Breast epithelium (tissue), 4 donors: ENCODE measurements around the gene FAM13B. TPM values are rescaled to one million over a fixed set of nuclear protein-coding genes. Genes with fewer than 3 reads are reported as not detected.
A peak's percentile ranks its signal among the peaks of the same experiment; 100 is the strongest.

Experiments used
- DNase-seq, 2 donors: peaks; one replicate each; pipeline ENCODE4 v3.0.0-alpha.2; 2019; ENCODE audit warnings: low spot score in 2 of 2
- H3K27ac ChIP-seq, 2 donors: fragments of 200-600 bp; sonication (generic) in 1 of 2; one replicate each; pipeline ENCODE4 v1.5.1; 2016 to 2019; ENCODE audit warnings: mild to moderate bottlenecking in 1 of 2
- H3K27me3 ChIP-seq, 2 donors: fragments of 200-600 bp; sonication (generic) in 1 of 2; one replicate each; pipeline versions ENCODE4 v1.5.1 to v1.6.0; 2017 to 2019; ENCODE audit warnings: control low read depth in 1 of 2, mild to moderate bottlenecking in 1 of 2
- H3K36me3 ChIP-seq: fragments of 200-600 bp; one replicate; pipeline ENCODE4 v1.5.1; 2019
- H3K4me1 ChIP-seq, 2 donors: fragments of 200-600 bp; sonication (generic); one replicate each; pipeline ENCODE4 v1.5.1; 2016 to 2019; ENCODE audit warnings: control low read depth in 1 of 2
- H3K4me3 ChIP-seq, 3 donors: fragments of 200-600 bp; sonication (generic); 1 replicate in 2 of 3; 2 replicates in 1 of 3; pipeline ENCODE4 v1.5.1; 2016 to 2019; ENCODE audit warnings: mild to moderate bottlenecking in 3 of 3, moderate library complexity in 2 of 3
- H3K9me3 ChIP-seq, 2 donors: fragments of 200-600 bp; sonication (generic) in 1 of 2; one replicate each; pipeline ENCODE4 v1.5.1; 2016 to 2019; ENCODE audit warnings: control low read depth in 1 of 2
- POLR2A ChIP-seq: fragments of 450-650 bp; IDR thresholded peaks from one replicate; pipeline ENCODE4 v1.6.1; 2016; ENCODE audit warnings: antibody characterized with exemption, mild to moderate bottlenecking, moderate library complexity
- POLR2AphosphoS5 ChIP-seq, 3 donors: sonication (generic); formaldehyde crosslinking; IDR thresholded peaks; one replicate each; pipeline ENCODE4 v1.6.1; 2017; ENCODE audit warnings: antibody characterized with exemption in 3 of 3
- intact Hi-C: fragments of 100-400 bp; cut with DNase I; formaldehyde crosslinking; loops from one replicate; pipeline ENCODE4 v1.15.1; 2023; ENCODE audit warnings: low total_unique reads
- total RNA-seq, 3 donors: library from RNA; depleted of rRNA; stranded (reverse); fragments of >200 nt; gene quantifications; one replicate each; pipeline ENCODE4 v1.1.0, GENCODE V29; 2016
- TF ChIP-seq, protein P1 (sequence below), 3 donors: fragments of 450-650 bp; IDR thresholded peaks; one replicate each; pipeline ENCODE4 v1.5.1; 2016 to 2017; ENCODE audit warnings: antibody characterized with exemption in 3 of 3, mild to moderate bottlenecking in 3 of 3, moderate library complexity in 3 of 3

FAM13B gene
- total RNA-seq, 3 donors from 2014 or later = 42.7 to 55.8 (median 52.4) TPM

DNA sequence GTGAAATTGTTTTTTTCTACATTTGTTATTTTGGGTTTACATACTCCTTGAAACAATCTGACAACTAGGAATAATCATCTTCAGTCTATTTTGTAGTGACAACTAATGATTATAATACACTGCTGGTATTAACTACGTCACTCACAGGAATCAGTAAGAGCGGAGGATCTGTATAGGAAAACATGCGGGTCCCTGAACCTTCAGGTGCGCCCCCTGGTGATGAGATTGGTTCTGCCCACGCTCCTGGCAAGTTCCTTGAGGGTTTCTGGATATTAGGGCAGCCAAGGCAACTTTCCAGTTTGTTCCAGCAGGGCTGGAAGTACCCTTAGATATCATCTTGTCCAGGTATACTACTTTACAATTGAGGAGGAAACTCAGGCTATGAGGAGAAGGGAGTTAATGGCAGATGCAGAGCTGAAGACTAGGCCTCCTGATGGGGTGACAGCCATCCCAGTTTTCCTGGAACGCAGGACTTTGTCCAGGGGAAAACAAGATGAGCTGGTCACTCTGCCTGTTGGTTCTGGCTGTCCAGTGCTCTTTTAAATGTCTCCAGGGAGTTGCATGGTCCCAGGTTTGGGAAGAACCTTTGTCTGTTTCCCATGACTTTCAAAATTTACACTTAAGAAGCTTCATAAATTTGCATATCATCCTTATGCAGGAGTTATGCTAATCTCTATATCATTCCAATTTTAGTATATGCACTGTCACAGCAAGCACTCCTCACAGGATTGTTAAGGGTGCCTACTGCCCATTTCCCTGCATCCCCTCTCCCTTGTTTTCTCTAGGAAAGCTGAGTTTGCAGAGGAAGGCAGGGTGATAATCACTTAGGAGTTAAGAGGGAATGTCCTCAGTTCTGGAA, 36.1 kb upstream of the FAM13B start:
- H3K9me3 ChIP-seq = no peaks in the 10 kb centered on the region
- no peaks in the 10 kb centered on the region for H3K4me1 ChIP-seq
- no peak overlapping the region for H3K27ac ChIP-seq
- no peaks in the 10 kb centered on the region for H3K27me3 ChIP-seq
- H3K4me3 ChIP-seq = no peak overlapping the region
- H3K36me3 ChIP-seq = no peaks in the 10 kb centered on the region
- no peak for TF ChIP-seq POLR2A
- TF ChIP-seq, protein P1, sequence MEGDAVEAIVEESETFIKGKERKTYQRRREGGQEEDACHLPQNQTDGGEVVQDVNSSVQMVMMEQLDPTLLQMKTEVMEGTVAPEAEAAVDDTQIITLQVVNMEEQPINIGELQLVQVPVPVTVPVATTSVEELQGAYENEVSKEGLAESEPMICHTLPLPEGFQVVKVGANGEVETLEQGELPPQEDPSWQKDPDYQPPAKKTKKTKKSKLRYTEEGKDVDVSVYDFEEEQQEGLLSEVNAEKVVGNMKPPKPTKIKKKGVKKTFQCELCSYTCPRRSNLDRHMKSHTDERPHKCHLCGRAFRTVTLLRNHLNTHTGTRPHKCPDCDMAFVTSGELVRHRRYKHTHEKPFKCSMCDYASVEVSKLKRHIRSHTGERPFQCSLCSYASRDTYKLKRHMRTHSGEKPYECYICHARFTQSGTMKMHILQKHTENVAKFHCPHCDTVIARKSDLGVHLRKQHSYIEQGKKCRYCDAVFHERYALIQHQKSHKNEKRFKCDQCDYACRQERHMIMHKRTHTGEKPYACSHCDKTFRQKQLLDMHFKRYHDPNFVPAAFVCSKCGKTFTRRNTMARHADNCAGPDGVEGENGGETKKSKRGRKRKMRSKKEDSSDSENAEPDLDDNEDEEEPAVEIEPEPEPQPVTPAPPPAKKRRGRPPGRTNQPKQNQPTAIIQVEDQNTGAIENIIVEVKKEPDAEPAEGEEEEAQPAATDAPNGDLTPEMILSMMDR (IDR thresholded peaks at IDR 0.05) = peak in 2 of 3 donors; percentile 53 to 62
- DNase-seq = peak; percentile 21 to 67
- intact Hi-C loops = no loop called here

DNA sequence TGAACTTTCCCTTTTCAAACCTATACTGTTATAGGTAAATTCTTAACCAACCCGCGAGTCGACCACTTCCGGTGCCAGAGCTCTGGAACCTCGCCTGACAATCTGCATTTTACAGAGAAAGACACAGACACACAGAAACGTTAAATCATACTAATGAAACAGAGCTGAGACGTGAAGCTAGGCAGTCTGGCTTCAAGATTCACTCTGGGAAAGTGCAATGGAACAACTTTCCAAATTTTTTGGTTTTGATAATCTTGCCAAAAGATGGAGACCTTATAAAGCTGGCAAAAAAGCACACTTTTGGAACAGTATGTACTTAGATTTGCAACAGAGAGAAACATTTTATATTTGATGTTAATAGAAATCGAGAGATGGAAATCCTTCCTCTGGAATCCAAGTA, 35.1 kb upstream of the FAM13B start:
- Histone ChIP-seq H3K4me3 (no peak overlapping the region), H3K4me1 (no peaks in the 10 kb centered on the region), H3K27me3 (no peaks in the 10 kb centered on the region), H3K36me3 (no peaks in the 10 kb centered on the region), H3K9me3 (no peaks in the 10 kb centered on the region), H3K27ac (no peak overlapping the region)
- TF ChIP-seq POLR2AphosphoS5 (IDR thresholded peaks at IDR 0.05) (no peak), POLR2A (no peak)
- TF ChIP-seq, protein P1 (IDR thresholded peaks at IDR 0.05) = no peak
- DNase-seq = no peak
- intact Hi-C loops = no loop called here

DNA sequence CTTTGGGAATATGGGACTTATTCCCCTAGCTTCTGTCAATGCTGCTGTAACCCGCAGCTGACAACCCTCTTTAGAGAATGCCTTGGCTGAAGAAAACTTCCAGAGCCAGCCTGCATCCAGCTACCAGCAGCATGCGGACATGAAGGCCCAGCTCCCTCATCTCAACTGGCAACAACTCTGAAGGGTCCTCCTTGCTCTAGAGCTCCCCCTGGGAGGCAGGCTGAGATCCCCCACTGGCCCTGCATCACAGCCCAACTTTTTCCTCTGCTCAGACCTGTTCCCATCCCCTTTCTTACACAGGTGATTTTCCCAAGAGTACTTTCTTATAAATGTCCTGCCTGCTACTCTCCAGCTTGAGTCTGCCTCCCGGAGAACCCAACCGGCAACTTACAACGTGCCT, 32.2 kb upstream of the FAM13B start:
- intact Hi-C loops = no loop called here
- TF ChIP-seq, protein P1 (IDR thresholded peaks at IDR 0.05) = no peak
- TF ChIP-seq POLR2A (no peak), POLR2AphosphoS5 (IDR thresholded peaks at IDR 0.05) (no peak)
- no peaks in the 10 kb centered on the region for H3K9me3 ChIP-seq
- no peak overlapping the region for H3K4me3 ChIP-seq
- H3K4me1 ChIP-seq = no peaks in the 10 kb centered on the region
- no peak for DNase-seq
- H3K36me3 ChIP-seq = no peaks in the 10 kb centered on the region
- H3K27me3 ChIP-seq = no peaks in the 10 kb centered on the region
- H3K27ac ChIP-seq = no peak overlapping the region

DNA sequence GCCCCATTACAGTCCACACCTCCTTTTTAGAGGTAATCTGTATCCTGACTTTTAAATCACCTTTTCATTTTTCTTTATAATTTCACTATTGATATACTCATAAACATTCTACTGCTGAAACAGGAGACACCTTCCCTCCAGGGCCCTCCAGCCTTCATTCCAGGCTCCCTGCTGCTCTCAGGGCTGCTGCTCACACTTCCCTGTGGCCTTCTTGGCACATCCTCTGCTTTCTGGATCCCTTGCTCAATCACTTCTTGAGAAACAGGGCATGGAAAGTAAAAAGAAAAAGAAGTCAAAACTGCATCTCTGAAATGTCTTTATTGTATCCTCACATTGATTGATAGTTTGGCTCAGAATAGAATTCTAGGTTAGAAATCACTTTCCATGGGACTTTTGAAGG, 31.6 kb upstream of the FAM13B start:
- H3K36me3 ChIP-seq = no peaks in the 10 kb centered on the region
- no peaks in the 10 kb centered on the region for H3K9me3 ChIP-seq
- no peak overlapping the region for H3K4me3 ChIP-seq
- intact Hi-C loops = no loop called here
- no peak for DNase-seq
- H3K4me1 ChIP-seq = no peaks in the 10 kb centered on the region
- TF ChIP-seq POLR2AphosphoS5 (IDR thresholded peaks at IDR 0.05) (no peak), POLR2A (no peak)
- TF ChIP-seq, protein P1 (IDR thresholded peaks at IDR 0.05) = no peak
- no peaks in the 10 kb centered on the region for H3K27me3 ChIP-seq
- no peak overlapping the region for H3K27ac ChIP-seq

DNA sequence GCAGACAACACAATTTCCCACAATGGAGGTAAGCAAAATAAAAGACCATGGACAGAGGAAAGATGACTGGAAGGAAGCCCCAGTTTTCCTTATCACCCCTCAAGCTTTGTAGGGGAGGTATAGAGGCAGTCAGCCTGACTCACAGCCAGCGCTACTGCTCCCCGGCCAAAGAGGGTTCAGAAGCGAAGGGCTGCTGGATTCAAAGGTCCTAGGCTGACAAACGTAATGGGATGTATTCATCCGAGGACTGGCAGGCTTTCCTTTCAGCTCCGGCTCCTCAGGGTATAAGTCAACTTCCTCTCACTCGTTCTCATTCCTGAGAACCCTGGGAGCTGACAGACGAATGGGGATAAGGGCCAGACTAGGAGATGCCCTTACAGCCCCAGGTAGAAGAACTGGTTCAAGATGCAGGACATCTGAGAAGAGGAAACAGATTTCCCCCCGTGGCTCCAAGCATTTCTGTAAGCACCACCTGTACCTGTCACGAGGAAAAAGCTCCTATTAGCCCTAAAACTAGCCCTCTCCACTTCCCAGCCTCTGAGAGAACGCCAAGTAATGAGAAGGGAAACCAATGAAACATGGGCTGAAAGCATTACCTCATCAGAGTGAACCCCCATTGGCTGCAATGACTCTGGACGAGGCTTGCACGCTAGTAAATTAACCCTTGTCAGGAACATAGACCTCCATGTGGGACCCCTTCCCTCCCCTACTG, 22.1 kb upstream of the FAM13B start:
- TF ChIP-seq POLR2AphosphoS5 (IDR thresholded peaks at IDR 0.05) = no peak
- no peak for TF ChIP-seq POLR2A
- TF ChIP-seq, protein P1 (IDR thresholded peaks at IDR 0.05) = no peak
- no peaks in the 10 kb centered on the region for H3K9me3 ChIP-seq
- peak overlapping the region in 2 of 3 donors; percentile 15 to 47 for H3K4me3 ChIP-seq
- peak in 1 of 2 donors; percentile 25 for DNase-seq
- H3K27ac ChIP-seq = peak overlapping the region; percentile 56 to 62
- no peaks in the 10 kb centered on the region for H3K27me3 ChIP-seq
- no peaks in the 10 kb centered on the region for H3K36me3 ChIP-seq
- intact Hi-C loops = no loop called here
- H3K4me1 ChIP-seq = peaks cover 0 to 5% of the 10 kb centered on the region in 2 donors
